Measurements from ENCODE around the gene SPOUT1. TPM values are rescaled to one million over a fixed set of nuclear protein-coding genes. Genes with fewer than 3 reads are reported as not detected.

SPOUT1 gene
- total and polyA plus RNA-seq, 9 donors = 6.3 to 47.9 (median 25.5) TPM

Other genes with a start within 250 kb of the SPOUT1 start
- gene DYNC2I2, start 172.9 kb downstream of the SPOUT1 start, total RNA-seq = 10 to 100 TPM; 17.7 to 87.5 (median 25.8) TPM
- 10 to 100 TPM in 1 of 2 donors, 1 to 10 TPM in 1; 2.0 to 28.0 TPM for gene DYNC2I2, start 172.9 kb downstream of the SPOUT1 start, polyA plus RNA-seq
- 100 to 1,000 TPM; 119 to 328 (median 291) TPM for gene SET, start 140.6 kb downstream of the SPOUT1 start, total RNA-seq
- 100 to 1,000 TPM; 147 to 292 TPM for gene SET, start 140.6 kb downstream of the SPOUT1 start, polyA plus RNA-seq
- gene PKN3, start 127.3 kb downstream of the SPOUT1 start, total RNA-seq = 1 to 10 TPM; 1.4 to 7.6 (median 4.2) TPM
- gene PKN3, start 127.3 kb downstream of the SPOUT1 start, polyA plus RNA-seq = 1 to 10 TPM; 1.3 to 4.6 TPM
- gene ZDHHC12, start 105.7 kb downstream of the SPOUT1 start, total RNA-seq = 10 to 100 TPM in 2 of 7 donors, 1 to 10 TPM in 5; 5.7 to 27.1 (median 7.0) TPM
- gene ZDHHC12, start 105.7 kb downstream of the SPOUT1 start, polyA plus RNA-seq = 10 to 100 TPM in 1 of 2 donors, under 1 TPM in 1; 0.30 to 12.5 TPM
- 10 to 100 TPM; 31.2 to 46.1 (median 34.2) TPM for gene ZER1, start 57.9 kb downstream of the SPOUT1 start, total RNA-seq
- gene ZER1, start 57.9 kb downstream of the SPOUT1 start, polyA plus RNA-seq = 10 to 100 TPM; 16.3 to 31.0 TPM
- 10 to 100 TPM; 10.7 to 31.1 (median 26.3) TPM for gene TBC1D13, start 42.5 kb downstream of the SPOUT1 start, total RNA-seq
- gene TBC1D13, start 42.5 kb downstream of the SPOUT1 start, polyA plus RNA-seq = 10 to 100 TPM; 15.2 to 32.2 TPM
- gene ENDOG, start 11.3 kb downstream of the SPOUT1 start, total RNA-seq = 10 to 100 TPM; 14.6 to 23.7 (median 20.3) TPM
- gene ENDOG, start 11.3 kb downstream of the SPOUT1 start, polyA plus RNA-seq = 10 to 100 TPM in 1 of 2 donors, 1 to 10 TPM in 1; 3.6 to 13.7 TPM
- gene KYAT1, start 52.2 kb upstream of the SPOUT1 start, total RNA-seq = 10 to 100 TPM in 1 of 7 donors, 1 to 10 TPM in 6; 4.6 to 10.2 (median 6.1) TPM
- 1 to 10 TPM; 4.2 to 5.8 TPM for gene KYAT1, start 52.2 kb upstream of the SPOUT1 start, polyA plus RNA-seq
- gene LRRC8A, start 52.3 kb upstream of the SPOUT1 start, total RNA-seq = 10 to 100 TPM; 18.1 to 39.7 (median 26.4) TPM
- gene LRRC8A, start 52.3 kb upstream of the SPOUT1 start, polyA plus RNA-seq = 10 to 100 TPM; 21.2 to 28.5 TPM
- gene PHYHD1, start 91.2 kb upstream of the SPOUT1 start, total RNA-seq = 10 to 100 TPM; 24.8 to 63.9 (median 43.1) TPM
- gene PHYHD1, start 91.2 kb upstream of the SPOUT1 start, polyA plus RNA-seq = 10 to 100 TPM; 41.1 to 50.4 TPM
- 10 to 100 TPM in 5 of 7 donors, 1 to 10 TPM in 2; 6.1 to 14.9 (median 12.6) TPM for gene DOLK, start 117.8 kb upstream of the SPOUT1 start, total RNA-seq
- gene DOLK, start 117.8 kb upstream of the SPOUT1 start, polyA plus RNA-seq = 10 to 100 TPM in 1 of 2 donors, 1 to 10 TPM in 1; 9.5 to 12.0 TPM
- gene NUP188, start 117.9 kb upstream of the SPOUT1 start, total RNA-seq = 10 to 100 TPM; 12.5 to 43.8 (median 30.7) TPM
- gene NUP188, start 117.9 kb upstream of the SPOUT1 start, polyA plus RNA-seq = 10 to 100 TPM; 10.6 to 25.1 TPM
- gene SH3GLB2, start 198.5 kb upstream of the SPOUT1 start, total RNA-seq = 100 to 1,000 TPM in 2 of 7 donors, 10 to 100 TPM in 5; 57.8 to 105 (median 88.8) TPM
- 100 to 1,000 TPM in 1 of 2 donors, 10 to 100 TPM in 1; 11.8 to 112 TPM for gene SH3GLB2, start 198.5 kb upstream of the SPOUT1 start, polyA plus RNA-seq
- 10 to 100 TPM; 18.7 to 36.5 (median 25.5) TPM for gene MIGA2, start 206.8 kb upstream of the SPOUT1 start, total RNA-seq
- gene MIGA2, start 206.8 kb upstream of the SPOUT1 start, polyA plus RNA-seq = 10 to 100 TPM in 1 of 2 donors, 1 to 10 TPM in 1; 2.5 to 21.7 TPM